DMS79 treated with DMSO at 0.1 percent for 48 hours (cell line): ENCODE results near the gene TMED5.
"Not testable (repeated sequence)": the region's sequence is repeated elsewhere in the genome, so short reads cannot be mapped to it uniquely, and the experiment has no call there.

Experiments
- DNase-seq: peaks from one replicate; lab custom pipeline; 2025; lab: John Stamatoyannopoulos, UW

TMED5 gene

GRCh38 chr1:93179886-93180722 is at the start of gene TMED5:
TSS of gene TMED5 (minus strand) at chr1:93180413. CDS start at chr1:93180242, 171 bp downstream.
- peak; percentile 94 for DNase-seq

- no peak for DNase-seq
Measured at GRCh38 chr1:93223023-93223675, 42.9 kb upstream of the TMED5 start.

- no peak for DNase-seq
Measured at GRCh38 chr1:93221913-93222312, 41.7 kb upstream of the TMED5 start.

GRCh38 chr1:93220716-93221115 is 40.5 kb upstream of the TMED5 start:
- DNase-seq, result not testable (repeated sequence)

GRCh38 chr1:93219443-93219842 is 39.2 kb upstream of the TMED5 start:
- no peak for DNase-seq

DNA sequence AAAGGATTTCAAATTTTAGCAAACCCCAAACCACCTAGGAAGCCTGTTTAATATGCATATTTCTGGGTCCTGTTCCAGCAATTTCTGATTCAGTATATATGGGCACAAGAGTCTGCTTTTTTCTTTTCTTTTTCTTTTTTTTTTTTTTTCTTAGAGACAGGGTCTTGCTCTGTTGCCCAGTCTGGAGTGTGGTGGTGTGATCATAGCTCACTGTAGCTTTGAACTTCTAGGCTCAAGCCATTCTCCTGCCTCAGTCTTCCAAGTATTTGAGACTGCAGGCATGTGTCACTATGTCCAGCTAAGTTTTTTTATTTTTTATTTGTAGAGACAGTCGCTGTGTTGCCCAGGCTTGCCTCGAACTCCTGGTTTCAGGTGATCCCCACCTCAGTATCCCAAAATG is 35.1 kb upstream of the TMED5 start:
- no peak for DNase-seq

GRCh38 chr1:93207211-93207610 is 27.0 kb upstream of the TMED5 start:
- DNase-seq, result no peak

DNA sequence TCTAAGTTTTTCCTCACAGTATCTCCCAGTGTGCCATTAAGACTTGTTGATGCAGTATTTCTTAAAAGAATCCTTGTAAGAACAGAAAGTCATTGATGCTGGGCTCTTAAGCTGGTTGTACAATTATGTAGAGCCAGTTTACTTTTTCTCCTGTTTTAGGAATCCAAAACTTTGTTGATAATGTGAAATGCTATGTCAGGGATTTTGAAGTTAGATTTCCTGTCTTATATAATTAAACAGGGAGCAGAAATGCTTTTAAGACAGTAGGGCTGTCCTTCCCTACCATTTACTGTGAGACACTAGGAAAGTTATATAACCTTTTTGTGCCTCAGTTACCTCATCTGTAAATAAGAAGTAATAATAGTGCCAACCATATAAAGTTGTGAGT is 26.3 kb upstream of the TMED5 start:
- DNase-seq, result no peak

DNA sequence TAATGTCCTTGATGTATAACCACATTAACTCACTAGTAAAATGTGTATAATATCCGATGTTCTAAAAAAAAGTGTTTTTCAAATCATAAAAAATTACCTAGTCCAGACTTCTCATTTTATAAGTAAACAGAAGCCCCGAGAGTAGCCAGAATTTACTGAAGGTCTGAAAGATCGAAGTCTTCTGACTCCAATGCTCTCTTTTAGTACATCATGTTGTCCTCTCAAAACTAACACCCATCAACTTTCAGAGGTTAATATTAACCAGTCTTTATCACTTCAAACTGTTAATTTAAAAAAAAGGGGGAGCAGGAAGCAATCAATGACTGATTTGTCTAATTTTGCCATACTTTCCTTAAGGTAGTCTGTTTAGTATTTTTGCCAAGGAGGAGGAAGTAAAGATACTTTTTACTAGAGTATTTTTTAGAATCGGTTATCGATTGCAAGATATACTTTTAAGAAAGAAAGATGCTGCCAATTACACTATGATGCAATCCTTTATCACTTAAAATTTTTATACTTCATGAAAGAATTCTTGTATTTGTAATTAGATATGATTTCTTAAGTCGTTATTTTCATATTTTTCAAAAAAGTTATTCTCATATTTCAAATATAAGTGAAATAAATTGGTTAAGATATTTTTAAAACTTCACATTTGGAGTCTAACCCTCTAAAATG is 25.8 kb upstream of the TMED5 start:
- DNase-seq, result no peak

DNA sequence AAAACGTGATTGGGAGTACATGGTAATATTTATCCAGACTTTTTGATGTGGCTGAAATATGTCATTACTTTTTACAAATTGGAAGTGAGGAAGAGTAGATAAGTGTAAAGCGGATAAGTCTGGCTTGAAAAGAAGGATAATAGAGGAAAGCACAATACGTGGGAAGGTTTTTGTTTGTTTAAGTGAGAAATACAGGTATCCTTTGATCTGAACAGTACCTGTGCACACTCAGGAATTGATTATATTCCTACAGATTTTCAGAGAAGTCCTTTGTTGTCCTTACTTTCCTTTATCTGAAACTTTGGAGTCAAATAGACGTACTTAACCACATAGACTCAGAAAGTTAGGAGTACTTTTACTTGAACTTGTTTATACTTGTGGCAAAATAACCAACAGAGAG is 20.5 kb upstream of the TMED5 start:
- no peak for DNase-seq

DNA sequence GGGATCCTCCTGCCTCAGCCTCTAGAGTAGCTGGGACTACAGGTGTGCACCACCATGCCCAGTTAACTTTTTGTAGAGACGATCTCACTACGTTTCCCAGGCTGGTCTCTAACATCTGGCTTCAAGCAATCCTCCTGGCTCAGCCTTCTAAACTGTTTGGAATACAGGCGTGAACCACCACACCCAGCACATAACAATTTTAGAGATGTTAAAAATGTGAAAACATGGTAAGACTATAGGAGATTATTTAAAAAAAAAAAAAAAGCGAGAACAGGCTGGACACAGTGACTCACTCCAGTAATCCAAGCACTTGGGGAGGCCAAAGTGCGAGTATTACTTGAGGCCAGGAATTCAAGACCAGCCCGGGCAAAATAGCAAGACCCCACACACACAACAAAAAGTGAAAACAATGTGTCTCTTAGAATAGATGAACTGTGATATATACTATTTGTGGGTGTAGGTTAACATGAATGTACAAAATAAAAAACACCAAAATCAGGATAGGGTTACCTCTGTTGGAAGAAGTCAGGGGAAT is 19.9 kb upstream of the TMED5 start:
- DNase-seq, result no peak

DNA sequence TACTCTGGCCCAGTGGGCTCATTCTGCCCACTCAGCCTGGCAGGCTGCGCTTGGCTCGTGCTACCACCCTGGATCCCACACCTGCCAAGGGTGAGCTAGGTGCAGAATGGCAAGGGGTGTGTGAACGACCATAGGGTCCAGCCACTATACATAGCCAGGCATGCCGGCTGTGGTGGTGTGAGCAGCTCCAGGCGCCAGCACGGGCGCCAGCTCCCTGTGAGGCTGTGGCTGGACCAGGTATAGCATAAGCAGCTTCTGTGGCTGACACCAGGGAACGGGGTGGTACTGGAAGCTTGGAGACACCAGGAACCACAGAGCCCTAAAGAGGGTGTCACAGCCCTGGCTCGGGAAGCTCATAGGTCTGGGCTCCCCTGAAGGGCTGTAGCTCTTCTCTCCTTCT is 18.9 kb upstream of the TMED5 start:
- no peak for DNase-seq

DNA sequence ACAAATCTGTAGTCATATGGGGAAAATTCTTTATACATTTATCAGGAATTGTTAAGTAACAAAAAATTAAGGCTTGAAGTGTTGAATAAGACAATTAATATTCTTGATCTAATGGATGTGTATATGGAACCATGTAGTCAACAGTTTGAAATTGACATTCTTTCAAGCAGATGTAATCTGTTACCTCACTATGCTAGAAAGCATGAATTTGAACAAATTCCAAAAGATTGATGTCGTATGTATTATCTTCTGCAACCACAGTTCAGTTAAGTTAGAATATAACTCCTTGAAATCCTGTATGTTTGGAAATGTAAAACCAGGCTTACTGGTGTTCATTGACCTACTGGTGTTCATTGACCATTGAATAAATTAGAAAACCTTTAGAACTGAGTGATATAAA is 16.4 kb upstream of the TMED5 start:
- DNase-seq, result no peak

GRCh38 chr1:93194231-93194990 is 14.2 kb upstream of the TMED5 start:
- no peak for DNase-seq

DNA sequence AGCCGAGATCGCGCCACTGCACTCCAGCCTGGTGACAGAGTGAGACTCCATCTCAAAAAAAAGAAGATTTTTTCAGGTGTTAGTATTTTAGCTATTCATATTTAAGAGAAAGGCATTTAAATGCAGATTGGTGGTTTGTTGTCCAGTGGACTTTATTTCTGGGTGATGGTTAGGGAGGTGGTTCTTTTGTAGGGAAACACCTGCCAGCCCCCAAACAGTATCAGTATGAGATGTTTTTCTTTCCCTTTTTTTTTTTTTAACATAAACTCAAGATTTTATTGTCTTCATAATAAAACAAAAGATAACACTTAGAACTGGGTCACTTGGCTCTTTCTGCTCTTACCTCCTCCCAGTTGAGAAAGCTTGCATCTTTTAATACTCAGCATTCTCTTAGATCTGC is 10.2 kb upstream of the TMED5 start:
- DNase-seq, result no peak

GRCh38 chr1:93186667-93187066 is 6.5 kb upstream of the TMED5 start:
- DNase-seq, result no peak

GRCh38 chr1:93180723-93181613 is 755 bp upstream of the TMED5 start, which contains the start of gene CCDC18:
TSS of gene CCDC18 (plus strand) at chr1:93180724. CDS start at chr1:93183362, 2,638 bp downstream.
- peak; percentile 34 for DNase-seq

DNA sequence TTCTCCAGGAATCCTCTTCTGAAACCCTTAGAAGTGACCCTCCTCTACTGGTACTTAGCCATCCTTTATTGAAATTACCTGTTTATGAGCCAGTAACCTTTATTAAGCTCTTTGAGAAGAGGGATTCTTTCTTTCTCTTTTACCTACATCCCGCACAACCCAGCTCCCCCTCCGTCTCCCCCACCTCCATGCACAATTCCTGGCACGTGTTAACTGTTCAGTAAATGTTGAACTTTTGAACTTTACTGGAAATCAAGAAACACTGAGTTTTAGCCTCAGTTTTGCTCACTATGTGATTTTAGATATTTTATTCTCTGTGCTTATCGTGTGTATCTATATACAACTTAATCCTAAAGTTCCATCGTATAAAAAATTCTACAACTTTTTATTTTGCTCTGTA is 1.8 kb downstream of the TMED5 start:
- no peak for DNase-seq

DNA sequence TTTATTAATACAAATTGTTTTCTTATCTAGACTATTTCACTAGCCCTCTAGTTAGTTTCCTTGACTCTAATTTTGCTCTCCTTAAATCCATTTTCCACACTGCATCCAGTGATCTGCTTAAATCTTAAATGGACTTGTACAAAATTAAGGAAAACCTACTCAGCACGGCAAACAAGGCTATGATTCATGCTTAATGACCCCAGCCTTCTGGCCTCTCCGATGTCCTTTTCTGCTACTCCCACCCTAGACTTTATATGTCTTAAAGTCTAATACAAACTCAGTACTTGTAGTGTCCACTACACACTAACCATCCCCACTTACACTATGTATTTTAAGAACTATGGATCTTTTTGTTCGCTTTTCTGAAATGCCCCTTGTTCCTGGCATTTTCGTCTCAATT is 2.2 kb downstream of the TMED5 start:
- DNase-seq, result no peak

DNA sequence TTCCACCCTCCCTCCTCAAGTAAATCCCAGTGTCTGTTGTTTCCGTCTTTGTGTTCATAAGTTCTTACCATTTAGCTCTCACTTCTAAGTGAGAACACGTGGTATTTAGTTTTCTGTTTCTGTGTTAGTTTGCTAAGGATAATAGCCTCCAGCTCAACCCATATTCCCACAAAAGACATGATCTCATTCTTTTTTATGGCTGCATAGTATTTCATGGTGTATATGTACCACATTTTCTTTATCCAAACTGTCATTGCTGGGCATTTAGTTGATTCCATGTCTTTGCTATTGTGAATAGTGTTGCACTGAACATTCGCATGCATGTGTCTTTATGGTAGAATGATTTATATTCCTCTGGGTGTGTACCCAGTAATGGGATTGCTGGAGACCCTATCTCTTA is 5.6 kb downstream of the TMED5 start:
- not testable (repeated sequence) for DNase-seq

- DNase-seq, result no peak
Measured at GRCh38 chr1:93172778-93173177, 7.4 kb downstream of the TMED5 start.
